SW480 (cell line): ENCODE results near the gene ISCU.
"Not testable (repeated sequence)": the region's sequence is repeated elsewhere in the genome, so short reads cannot be mapped to it uniquely, and the experiment has no call there.

Source experiments
- DNase-seq: peaks from one replicate; pipeline ENCODE4 v3.0.0-alpha.2; 2016; ENCODE audit warnings: low spot score

The ISCU gene

GRCh38 chr12:108589028-108589839 is 26.8 kb downstream of the ISCU start:
- DNase-seq: no peak

- no peak for DNase-seq
These were observed 27.4 kb downstream of the ISCU start for GRCh38 chr12:108589840-108590229.

- not testable (repeated sequence) for DNase-seq
These were observed 28.1 kb downstream of the ISCU start for GRCh38 chr12:108590463-108590862.

GRCh38 chr12:108591267-108591980 is 29.0 kb downstream of the ISCU start:
- DNase-seq: no peak

- DNase-seq: no peak
These were observed 29.9 kb downstream of the ISCU start for GRCh38 chr12:108592033-108592909.

GRCh38 chr12:108594323-108594903 is 32.0 kb downstream of the ISCU start:
- no peak for DNase-seq

GRCh38 chr12:108594960-108595710 is 32.7 kb downstream of the ISCU start:
- no peak for DNase-seq

- no peak for DNase-seq
These were observed 33.6 kb downstream of the ISCU start for GRCh38 chr12:108595711-108596647.

- no peak for DNase-seq
These were observed 34.6 kb downstream of the ISCU start for GRCh38 chr12:108596854-108597558.

- DNase-seq: no peak
These were observed 35.4 kb downstream of the ISCU start, which contains the start of gene TMEM119 for GRCh38 chr12:108597559-108598471. TSS of gene TMEM119 (minus strand) at chr12:108598084. CDS start at chr12:108592383, 5,701 bp downstream.

GRCh38 chr12:108598553-108599250 is 36.3 kb downstream of the ISCU start:
- no peak for DNase-seq

GRCh38 chr12:108599541-108599940 is 37.1 kb downstream of the ISCU start:
- DNase-seq: no peak

GRCh38 chr12:108599948-108600701 is 37.7 kb downstream of the ISCU start:
- DNase-seq: no peak

GRCh38 chr12:108600702-108601007 is 38.3 kb downstream of the ISCU start:
- DNase-seq: no peak

GRCh38 chr12:108602209-108602705 is 39.9 kb downstream of the ISCU start:
- DNase-seq: no peak

GRCh38 chr12:108602976-108603704 is 40.7 kb downstream of the ISCU start:
- DNase-seq: no peak
